ENCODE results near the gene NUAK1. TPM values are rescaled to one million over a fixed set of nuclear protein-coding genes. Genes with fewer than 3 reads are reported as not detected.
A peak's percentile ranks its signal among the peaks of the same experiment; 100 is the strongest.

Gene NUAK1
- total and polyA plus RNA-seq, 4 donors: 2.9 to 14.1 (median 9.2) TPM

DNA sequence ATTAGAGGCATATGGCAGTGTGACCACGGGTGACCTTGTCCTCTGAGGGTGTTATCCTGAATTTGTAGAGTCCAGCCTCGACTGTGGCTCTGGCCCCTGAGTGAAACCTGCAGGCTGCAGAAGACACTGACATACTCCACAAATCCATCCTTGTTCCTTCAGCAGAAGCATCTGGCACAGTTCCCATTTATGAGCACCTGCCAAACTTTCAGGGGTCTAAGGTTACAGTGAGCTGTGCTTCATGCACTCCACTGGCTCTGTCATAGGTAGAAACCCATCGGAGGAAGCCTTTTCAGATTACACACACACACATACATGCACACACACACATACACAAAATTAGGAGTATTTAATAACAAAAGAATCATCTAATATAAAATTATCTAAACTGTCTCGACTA, 13.6 kb upstream of the NUAK1 start:
- H3K4me1 ChIP-seq (ENCODE audit: control insufficient read depth in 5 of 5, insufficient read depth in 5 of 5, low read length in 5 of 5): peaks cover 0 to 3% (median 0%) of the 10 kb centered on the region in 5 donors
- WGBS, 2 donors: 76 to 79% methylated on average over 4 of the region's 4 CpGs
- H3K27ac ChIP-seq (ENCODE audit: low read depth in 1 of 2, low read length in 1 of 2): no peak overlapping the region
- H3K9ac ChIP-seq (ENCODE audit: insufficient read depth in 1 of 2, low read length in 2 of 2): no peak overlapping the region
- no peak overlapping the region for H3K4me3 ChIP-seq
- no peak for ATAC-seq (ENCODE audit: insufficient read depth, low FRiP score)
- no peak for DNase-seq
- H3K36me3 ChIP-seq (ENCODE audit: control insufficient read depth in 4 of 4, insufficient read depth in 4 of 4, low read length in 4 of 4): no peaks in the 10 kb centered on the region
- no peaks in the 10 kb centered on the region for H3K27me3 ChIP-seq (ENCODE audit: control insufficient read depth in 3 of 3, insufficient read depth in 3 of 3, low read length in 2 of 3)
- no peaks in the 10 kb centered on the region for H3K9me3 ChIP-seq (ENCODE audit: control insufficient read depth in 4 of 4, insufficient read depth in 3 of 4, low read length in 3 of 4)
- TF ChIP-seq, protein P1, sequence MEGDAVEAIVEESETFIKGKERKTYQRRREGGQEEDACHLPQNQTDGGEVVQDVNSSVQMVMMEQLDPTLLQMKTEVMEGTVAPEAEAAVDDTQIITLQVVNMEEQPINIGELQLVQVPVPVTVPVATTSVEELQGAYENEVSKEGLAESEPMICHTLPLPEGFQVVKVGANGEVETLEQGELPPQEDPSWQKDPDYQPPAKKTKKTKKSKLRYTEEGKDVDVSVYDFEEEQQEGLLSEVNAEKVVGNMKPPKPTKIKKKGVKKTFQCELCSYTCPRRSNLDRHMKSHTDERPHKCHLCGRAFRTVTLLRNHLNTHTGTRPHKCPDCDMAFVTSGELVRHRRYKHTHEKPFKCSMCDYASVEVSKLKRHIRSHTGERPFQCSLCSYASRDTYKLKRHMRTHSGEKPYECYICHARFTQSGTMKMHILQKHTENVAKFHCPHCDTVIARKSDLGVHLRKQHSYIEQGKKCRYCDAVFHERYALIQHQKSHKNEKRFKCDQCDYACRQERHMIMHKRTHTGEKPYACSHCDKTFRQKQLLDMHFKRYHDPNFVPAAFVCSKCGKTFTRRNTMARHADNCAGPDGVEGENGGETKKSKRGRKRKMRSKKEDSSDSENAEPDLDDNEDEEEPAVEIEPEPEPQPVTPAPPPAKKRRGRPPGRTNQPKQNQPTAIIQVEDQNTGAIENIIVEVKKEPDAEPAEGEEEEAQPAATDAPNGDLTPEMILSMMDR (IDR thresholded peaks at IDR 0.05; ENCODE audit: control extremely low read depth, extremely low read depth): no peak

DNA sequence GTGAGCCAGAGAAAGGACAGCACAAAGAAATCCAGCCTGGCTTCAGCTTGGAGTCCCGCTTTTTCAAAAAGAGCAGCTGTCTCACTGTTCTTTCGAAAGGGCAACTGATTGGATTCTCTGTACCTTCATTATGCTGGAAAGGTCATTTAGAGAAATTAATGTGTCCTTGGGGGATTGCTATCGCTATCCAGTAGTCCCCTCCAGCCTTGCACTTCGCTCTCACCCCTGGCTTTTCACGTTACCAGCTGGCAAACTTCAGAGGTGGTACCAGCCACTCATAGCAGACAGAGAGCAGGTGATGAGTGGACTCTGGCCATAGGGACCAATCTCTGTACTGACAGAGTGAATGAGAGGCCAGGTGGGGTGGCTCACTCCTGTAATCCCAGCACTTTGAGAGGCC, 11.8 kb upstream of the NUAK1 start:
- H3K4me3 ChIP-seq: no peak overlapping the region
- H3K9ac ChIP-seq (ENCODE audit: insufficient read depth in 1 of 2, low read length in 2 of 2): no peak overlapping the region
- no peaks in the 10 kb centered on the region for H3K27me3 ChIP-seq (ENCODE audit: control insufficient read depth in 3 of 3, insufficient read depth in 3 of 3, low read length in 2 of 3)
- no peak for ATAC-seq (ENCODE audit: insufficient read depth, low FRiP score)
- DNase-seq: no peak
- H3K9me3 ChIP-seq (ENCODE audit: control insufficient read depth in 4 of 4, insufficient read depth in 3 of 4, low read length in 3 of 4): no peaks in the 10 kb centered on the region
- H3K36me3 ChIP-seq (ENCODE audit: control insufficient read depth in 4 of 4, insufficient read depth in 4 of 4, low read length in 4 of 4): no peaks in the 10 kb centered on the region
- peaks cover 0 to 6% (median 2%) of the 10 kb centered on the region in 5 donors for H3K4me1 ChIP-seq (ENCODE audit: control insufficient read depth in 5 of 5, insufficient read depth in 5 of 5, low read length in 5 of 5)
- TF ChIP-seq, protein P1 (IDR thresholded peaks at IDR 0.05; ENCODE audit: control extremely low read depth, extremely low read depth): no peak
- no peak overlapping the region for H3K27ac ChIP-seq (ENCODE audit: low read depth in 1 of 2, low read length in 1 of 2)
- WGBS, 2 donors: 91 to 93% methylated on average over 5 of the region's 5 CpGs

DNA sequence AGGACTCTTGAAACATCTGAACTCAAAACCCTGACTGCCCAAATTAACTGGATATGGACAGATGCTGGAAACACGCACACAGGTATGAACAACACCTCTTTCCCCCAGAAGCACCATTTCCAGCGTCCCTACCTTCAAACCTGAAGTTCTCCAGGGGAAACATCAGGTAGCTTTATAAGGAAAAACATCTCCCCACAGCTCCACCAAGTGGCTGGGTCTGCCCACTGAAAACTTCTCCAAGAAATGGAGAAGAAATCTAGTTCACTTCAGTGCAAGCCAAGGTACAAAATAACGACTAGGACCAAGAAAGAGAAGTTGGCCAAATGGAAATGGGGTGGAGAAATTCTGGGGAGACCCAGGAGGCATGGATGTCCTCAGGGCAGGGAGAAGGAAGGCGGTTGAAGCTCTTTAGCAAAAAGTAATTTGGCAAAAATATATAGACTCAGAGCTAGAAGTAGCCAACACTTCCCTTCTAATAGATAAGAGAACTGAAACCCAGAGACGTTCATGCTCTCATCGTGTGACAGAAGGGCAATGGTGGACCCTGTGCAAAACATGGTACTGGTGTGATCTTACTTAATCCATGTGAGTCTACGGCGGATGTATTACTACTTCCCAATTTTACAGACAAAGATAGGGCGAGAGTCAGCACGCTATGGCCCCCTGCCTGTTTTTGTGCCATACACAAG, 10.5 kb upstream of the NUAK1 start:
- 54 to 59% methylated on average over 10 of the region's 10 CpGs for WGBS, 2 donors
- no peak for ATAC-seq (ENCODE audit: insufficient read depth, low FRiP score)
- Histone ChIP-seq H3K27ac (ENCODE audit: low read depth in 1 of 2, low read length in 1 of 2) (no peak overlapping the region), H3K36me3 (ENCODE audit: control insufficient read depth in 4 of 4, insufficient read depth in 4 of 4, low read length in 4 of 4) (no peaks in the 10 kb centered on the region), H3K9ac (ENCODE audit: insufficient read depth in 1 of 2, low read length in 2 of 2) (no peak overlapping the region), H3K4me1 (ENCODE audit: control insufficient read depth in 5 of 5, insufficient read depth in 5 of 5, low read length in 5 of 5) (peaks cover 3 to 11% (median 5%) of the 10 kb centered on the region in 5 donors), H3K4me3 (no peak overlapping the region), H3K9me3 (ENCODE audit: control insufficient read depth in 4 of 4, insufficient read depth in 3 of 4, low read length in 3 of 4) (no peaks in the 10 kb centered on the region), H3K27me3 (ENCODE audit: control insufficient read depth in 3 of 3, insufficient read depth in 3 of 3, low read length in 2 of 3) (no peaks in the 10 kb centered on the region)
- TF ChIP-seq, protein P1 (IDR thresholded peaks at IDR 0.05; ENCODE audit: control extremely low read depth, extremely low read depth): peak; percentile 8
- peak; percentile 35 to 49 (median 42) for DNase-seq
